Measurements from ENCODE around the gene TRAPPC14.

TRAPPC14 gene

DNA sequence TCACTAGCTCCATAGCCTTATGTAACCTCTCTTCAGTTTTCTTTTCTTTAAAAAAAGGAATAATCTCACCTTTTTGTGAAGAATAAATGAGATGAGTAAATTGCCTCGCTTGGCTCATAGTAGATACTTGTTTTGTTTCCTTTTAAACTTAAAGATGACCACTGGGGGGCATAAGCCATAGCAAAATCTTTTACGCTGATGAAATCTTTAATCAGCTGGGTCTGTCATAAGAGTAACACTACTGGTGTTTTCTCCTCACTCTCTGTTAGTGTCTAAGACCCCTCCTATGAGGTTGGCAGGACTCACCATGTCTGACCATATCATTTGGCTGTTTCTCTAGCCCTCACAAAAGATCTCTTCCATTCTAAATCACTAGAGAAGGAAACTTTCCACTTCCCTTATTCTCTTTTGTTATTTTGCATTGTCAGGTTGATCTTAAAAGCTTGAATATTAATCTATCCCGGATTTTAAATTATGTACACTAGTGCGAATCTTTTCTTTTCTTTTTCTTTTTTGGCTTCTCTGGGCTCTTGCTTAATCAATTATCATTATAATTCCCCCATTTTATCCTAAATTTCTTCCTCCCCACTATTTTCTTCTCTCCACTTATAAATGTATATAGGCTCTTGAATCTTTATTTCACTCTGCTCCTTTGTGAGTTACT lies 31.7 kb upstream of the TRAPPC14 start:
- TF ChIP-seq CTCF (IDR thresholded peaks at IDR 0.05): peak; percentile 30; the same call in 1 of the 2 replicates

DNA sequence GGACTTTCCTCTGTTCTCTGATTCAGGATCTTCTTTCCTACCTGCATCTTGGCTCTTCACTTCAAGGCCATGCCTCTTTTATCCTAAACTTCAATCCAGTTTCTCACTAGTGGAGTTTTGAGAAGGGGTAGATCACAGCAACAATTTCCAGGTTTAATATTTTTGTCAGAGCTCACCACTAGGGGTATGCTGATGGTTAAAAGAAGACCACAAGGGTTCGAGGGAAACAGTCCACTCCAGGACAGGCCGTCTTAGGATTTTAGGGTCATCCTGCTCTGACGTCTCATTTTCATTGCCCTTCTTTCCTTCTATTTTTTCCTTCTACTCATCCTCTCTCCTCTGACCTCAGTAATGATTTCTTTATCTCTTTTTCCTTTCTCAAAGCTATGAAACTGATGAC lies 30.5 kb upstream of the TRAPPC14 start:
- no peak for TF ChIP-seq CTCF (IDR thresholded peaks at IDR 0.05)

- TF ChIP-seq CTCF (IDR thresholded peaks at IDR 0.05): no peak
Measured at GRCh38 chr7:100185726-100186125, 27.2 kb upstream of the TRAPPC14 start.

- no peak for TF ChIP-seq CTCF (IDR thresholded peaks at IDR 0.05)
Measured at GRCh38 chr7:100177045-100178001, 18.8 kb upstream of the TRAPPC14 start, which contains the start of the genes GPC2 and STAG3. TSS of gene GPC2 (minus strand) at chr7:100177381. CDS start at chr7:100177199, 182 bp downstream. TSS of gene STAG3 (plus strand) at chr7:100177918. CDS start at chr7:100180557, 2,639 bp downstream.

DNA sequence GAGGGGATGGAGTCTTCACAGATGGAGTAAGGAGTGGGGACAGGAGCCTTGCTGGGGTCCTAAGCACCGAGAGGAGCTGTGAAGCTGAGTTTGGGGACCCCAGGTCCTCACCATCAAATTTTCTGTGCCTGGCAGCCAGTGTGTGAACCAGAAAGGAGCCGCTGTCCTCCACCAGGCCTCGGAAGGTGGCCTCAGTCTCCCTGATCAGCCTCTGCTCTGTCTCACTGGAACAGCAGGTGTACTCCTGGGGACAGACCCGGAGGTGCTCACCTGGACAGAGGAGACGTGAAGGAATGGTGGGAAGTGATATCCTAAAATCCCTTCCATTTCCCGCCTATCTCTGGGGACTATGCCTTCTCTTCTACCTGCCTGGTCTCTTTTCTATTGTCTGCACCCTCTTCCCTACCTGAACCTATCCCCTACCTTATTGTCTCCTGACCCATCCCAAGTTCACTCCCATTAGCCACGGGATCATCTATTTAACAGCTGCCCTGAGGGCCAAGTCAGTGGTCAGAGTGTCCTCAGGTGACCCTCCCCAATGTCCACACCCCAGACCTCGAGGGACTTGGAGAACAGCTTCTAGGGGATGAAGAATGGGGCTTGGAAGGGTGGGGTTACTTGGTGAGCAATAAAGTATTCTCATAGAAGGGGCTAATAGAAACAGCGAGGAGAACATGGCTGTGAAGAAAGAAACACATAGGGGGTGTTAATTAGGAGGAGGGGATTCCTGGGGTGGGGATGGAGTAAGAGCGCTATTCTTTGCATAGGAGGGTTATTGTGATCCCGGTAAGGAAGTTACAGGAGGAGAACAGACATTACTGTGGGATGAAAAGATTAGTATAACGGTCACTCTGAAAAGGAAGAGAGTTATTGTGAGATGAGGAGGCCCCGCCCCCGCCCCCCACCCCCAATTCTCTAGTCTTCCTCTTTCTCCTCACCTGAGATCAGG lies 17.8 kb upstream of the TRAPPC14 start:
- no peak for TF ChIP-seq CTCF (IDR thresholded peaks at IDR 0.05)

DNA sequence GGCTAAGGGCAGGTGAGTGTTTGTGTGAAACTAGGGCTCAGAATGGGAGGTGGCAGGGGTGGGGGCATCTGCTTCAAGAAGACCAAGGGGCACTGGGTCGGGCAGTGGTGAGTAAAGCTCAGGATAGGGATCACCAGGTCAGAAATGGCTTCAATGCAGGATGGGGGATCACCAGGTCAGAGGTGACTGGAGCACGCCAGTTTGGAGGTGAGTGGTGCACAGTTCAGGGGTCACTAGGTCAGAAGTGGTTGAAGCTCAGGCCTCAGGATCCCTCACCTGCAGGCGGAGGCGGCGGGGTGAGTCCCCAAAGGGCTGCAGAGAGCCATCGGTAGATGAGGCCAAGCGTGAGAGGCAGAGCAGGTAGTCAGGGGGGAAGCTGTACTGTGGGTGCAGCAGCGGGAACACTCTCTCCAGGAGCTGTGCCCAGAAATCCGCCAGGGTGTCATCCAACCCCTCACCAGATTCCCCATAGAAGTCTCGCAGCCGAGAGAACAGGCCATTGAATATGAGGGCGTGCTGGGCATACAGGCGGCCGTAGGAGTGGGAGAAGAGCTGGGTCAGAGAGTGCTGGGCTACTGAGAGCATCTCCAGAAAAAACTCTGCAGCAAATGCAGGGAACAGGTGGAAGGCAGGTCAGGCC lies 16.9 kb upstream of the TRAPPC14 start:
- TF ChIP-seq CTCF (IDR thresholded peaks at IDR 0.05): no peak

All from LNCAP (cell line).